Smooth muscle cell (in vitro differentiated cells): ENCODE results near the gene CDK6. TPM values are rescaled to one million over a fixed set of nuclear protein-coding genes. Genes with fewer than 3 reads are reported as not detected.

Source experiments
- DNase-seq: peaks from one replicate; lab custom pipeline; 2025; ENCODE audit not compliant: unreplicated experiment; lab: John Stamatoyannopoulos, UW
- H2AFZ ChIP-seq: fragments of 200-600 bp; sonication (generic); 2 replicates; pipeline ENCODE4 v1.6.0; 2016; ENCODE audit warnings: antibody characterized with exemption, low read depth, mild to moderate bottlenecking
- H3F3A ChIP-seq: fragments of 200-600 bp; sonication (generic); 2 replicates; pipeline ENCODE4 v1.6.0; 2017; ENCODE audit warnings: antibody characterized with exemption, low read depth
- H3K27ac ChIP-seq: fragments of 200-600 bp; sonication (generic); 2 replicates; pipeline ENCODE4 v1.5.1; 2016; ENCODE audit warnings: low read depth, mild to moderate bottlenecking
- H3K27me3 ChIP-seq: fragments of 200-600 bp; sonication (generic); 2 replicates; pipeline ENCODE4 v1.6.1; 2016; ENCODE audit warnings: low read depth, mild to moderate bottlenecking
- H3K36me3 ChIP-seq: fragments of 200-600 bp; sonication (generic); 2 replicates; pipeline ENCODE4 v1.5.1; 2016; ENCODE audit warnings: low read depth
- H3K4me1 ChIP-seq: fragments of 200-600 bp; sonication (generic); 2 replicates; pipeline ENCODE4 v1.5.1; 2016; ENCODE audit warnings: low read depth
- H3K4me2 ChIP-seq: fragments of 200-600 bp; sonication (generic); 2 replicates; pipeline ENCODE4 v1.6.0; 2016; ENCODE audit warnings: mild to moderate bottlenecking
- H3K4me3 ChIP-seq: fragments of 200-600 bp; sonication (generic); 2 replicates; pipeline ENCODE4 v1.5.1; 2016; ENCODE audit warnings: mild to moderate bottlenecking
- H3K79me2 ChIP-seq: fragments of 200-600 bp; sonication (generic); 2 replicates; pipeline ENCODE4 v1.6.0; 2016; ENCODE audit warnings: low read depth, mild to moderate bottlenecking
- H3K9ac ChIP-seq: fragments of 200-600 bp; sonication (generic); 2 replicates; pipeline ENCODE4 v1.6.0; 2016; ENCODE audit warnings: low read depth
- H3K9me3 ChIP-seq: fragments of 200-600 bp; sonication (generic); replicated peaks from 2 replicates; pipeline ENCODE4 v1.5.1; 2016; ENCODE audit warnings: low read depth
- H4K20me1 ChIP-seq: fragments of 200-600 bp; sonication (generic); 2 replicates; pipeline ENCODE4 v1.6.0; 2016; ENCODE audit warnings: low read depth
- WGBS: methylation state at CpG from one replicate; pipeline ENCODE4 v1.1.7; 2016; ENCODE audit warnings: low lambda C conversion rate; 5-methylcytosine and 5-hydroxymethylcytosine counted together
- polyA plus RNA-seq: library from polyadenylated mRNA; unstranded; fragments of >200 nt; fragmentation: Nextera tagmentation; extraction: Ambion mirVana; gene quantifications from 2 replicates; pipeline ENCODE4 v1.2.1, GENCODE V29; 2016
- total RNA-seq: library from RNA; depleted of rRNA; stranded (reverse); fragments of >200 nt; gene quantifications from 2 replicates; pipeline ENCODE4 v1.2.3, GENCODE V29; 2014
- TF ChIP-seq, protein P1 (sequence below): fragments of 200-600 bp; sonication (generic); IDR thresholded peaks from 2 replicates; pipeline ENCODE4 v1.5.1; 2017; ENCODE audit warnings: borderline replicate concordance, mild to moderate bottlenecking, antibody characterized with exemption; ENCODE audit not compliant: insufficient read depth, poor library complexity, severe bottlenecking

The CDK6 gene
- total and polyA plus RNA-seq, 2 experiments from 2014 or later = 34.2 to 99.2 TPM

DNA sequence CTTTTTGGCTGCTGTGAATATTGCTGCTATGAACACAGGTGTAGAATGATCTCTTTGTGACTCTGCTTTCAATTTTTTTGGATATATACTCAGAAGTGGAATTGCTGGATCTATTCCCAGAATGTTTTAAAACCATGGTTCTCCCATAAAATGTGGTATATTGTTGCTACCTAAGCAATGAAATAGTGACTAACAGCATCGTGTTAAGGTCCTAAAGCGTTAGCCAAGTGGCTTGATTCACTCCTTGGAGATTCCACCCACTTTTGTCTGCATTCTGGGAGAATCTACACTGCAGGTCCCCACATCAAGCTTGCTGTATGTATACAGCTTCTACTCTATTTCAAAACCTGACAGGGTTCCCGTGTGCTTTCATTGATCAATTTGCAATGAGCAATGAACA is 105.6 kb downstream of the CDK6 start:
- H3F3A ChIP-seq = no peaks in the 10 kb centered on the region
- TF ChIP-seq, protein P1, sequence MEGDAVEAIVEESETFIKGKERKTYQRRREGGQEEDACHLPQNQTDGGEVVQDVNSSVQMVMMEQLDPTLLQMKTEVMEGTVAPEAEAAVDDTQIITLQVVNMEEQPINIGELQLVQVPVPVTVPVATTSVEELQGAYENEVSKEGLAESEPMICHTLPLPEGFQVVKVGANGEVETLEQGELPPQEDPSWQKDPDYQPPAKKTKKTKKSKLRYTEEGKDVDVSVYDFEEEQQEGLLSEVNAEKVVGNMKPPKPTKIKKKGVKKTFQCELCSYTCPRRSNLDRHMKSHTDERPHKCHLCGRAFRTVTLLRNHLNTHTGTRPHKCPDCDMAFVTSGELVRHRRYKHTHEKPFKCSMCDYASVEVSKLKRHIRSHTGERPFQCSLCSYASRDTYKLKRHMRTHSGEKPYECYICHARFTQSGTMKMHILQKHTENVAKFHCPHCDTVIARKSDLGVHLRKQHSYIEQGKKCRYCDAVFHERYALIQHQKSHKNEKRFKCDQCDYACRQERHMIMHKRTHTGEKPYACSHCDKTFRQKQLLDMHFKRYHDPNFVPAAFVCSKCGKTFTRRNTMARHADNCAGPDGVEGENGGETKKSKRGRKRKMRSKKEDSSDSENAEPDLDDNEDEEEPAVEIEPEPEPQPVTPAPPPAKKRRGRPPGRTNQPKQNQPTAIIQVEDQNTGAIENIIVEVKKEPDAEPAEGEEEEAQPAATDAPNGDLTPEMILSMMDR = no peak
- H3K9ac ChIP-seq = no peak overlapping the region
- H3K27ac ChIP-seq = no peak overlapping the region
- no peaks in the 10 kb centered on the region for H3K27me3 ChIP-seq
- no peak overlapping the region for H3K4me2 ChIP-seq
- 91% methylated on average over 3 of the region's 3 CpGs for WGBS
- peaks cover 91% of the 10 kb centered on the region for H3K79me2 ChIP-seq
- no peaks in the 10 kb centered on the region for H3K9me3 ChIP-seq
- H4K20me1 ChIP-seq = peaks cover 78% of the 10 kb centered on the region
- no peaks in the 10 kb centered on the region for H3K36me3 ChIP-seq
- H3K4me1 ChIP-seq = no peaks in the 10 kb centered on the region
- no peak overlapping the region for H2AFZ ChIP-seq
- no peak overlapping the region for H3K4me3 ChIP-seq
- no peak for DNase-seq

- 95% methylated on average over 2 of the region's 2 CpGs for WGBS
- Histone ChIP-seq H3K27me3 (no peaks in the 10 kb centered on the region), H4K20me1 (peaks cover 70% of the 10 kb centered on the region), H3K27ac (no peak overlapping the region), H3F3A (no peaks in the 10 kb centered on the region), H2AFZ (no peak overlapping the region), H3K4me2 (no peak overlapping the region), H3K79me2 (peaks cover 91% of the 10 kb centered on the region), H3K9me3 (no peaks in the 10 kb centered on the region), H3K4me3 (no peak overlapping the region), H3K9ac (no peak overlapping the region), H3K36me3 (peaks cover 4% of the 10 kb centered on the region), H3K4me1 (no peaks in the 10 kb centered on the region)
- no peak for DNase-seq
- TF ChIP-seq, protein P1 = no peak
Measured at GRCh38 chr7:92729751-92730150, 106.6 kb downstream of the CDK6 start.

GRCh38 chr7:92729172-92729571 is 107.2 kb downstream of the CDK6 start:
- Histone ChIP-seq H3K4me1 (peaks cover 4% of the 10 kb centered on the region), H3K4me2 (no peak overlapping the region), H3K79me2 (peaks cover 90% of the 10 kb centered on the region), H3K27me3 (no peaks in the 10 kb centered on the region), H3K9me3 (no peaks in the 10 kb centered on the region), H3K9ac (no peak overlapping the region), H4K20me1 (peaks cover 65% of the 10 kb centered on the region), H3K4me3 (no peak overlapping the region), H2AFZ (no peak overlapping the region), H3K27ac (no peak overlapping the region), H3F3A (peaks cover 2% of the 10 kb centered on the region), H3K36me3 (peaks cover 5% of the 10 kb centered on the region)
- TF ChIP-seq, protein P1 = no peak
- 88% methylated on average over 7 of the region's 7 CpGs for WGBS
- no peak for DNase-seq

GRCh38 chr7:92727755-92728154 is 108.6 kb downstream of the CDK6 start:
- H3F3A ChIP-seq = peaks cover 9% of the 10 kb centered on the region
- peaks cover 68% of the 10 kb centered on the region for H4K20me1 ChIP-seq
- H3K4me2 ChIP-seq = no peak overlapping the region
- H3K27ac ChIP-seq = no peak overlapping the region
- H3K4me3 ChIP-seq = no peak overlapping the region
- WGBS = 92% methylated on average over 1 of the region's 1 CpG
- no peak overlapping the region for H3K9ac ChIP-seq
- no peak for DNase-seq
- no peaks in the 10 kb centered on the region for H3K9me3 ChIP-seq
- TF ChIP-seq, protein P1 = no peak
- H3K27me3 ChIP-seq = no peaks in the 10 kb centered on the region
- H2AFZ ChIP-seq = no peak overlapping the region
- peaks cover 5% of the 10 kb centered on the region for H3K36me3 ChIP-seq
- H3K79me2 ChIP-seq = peaks cover 85% of the 10 kb centered on the region
- H3K4me1 ChIP-seq = peaks cover 18% of the 10 kb centered on the region
